HCT116 (cell line): ENCODE measurements around the gene MON2.

Experiments
- CTCF ChIP-seq, 3 experiments: fragments of 200-600 bp in 1 of 3; sonication (generic) in 1 of 3; IDR thresholded peaks in 2 of 3; conservative IDR thresholded peaks in 1 of 3; 2 replicates each; pipeline ENCODE4 v1.5.1; 2012 to 2017; ENCODE audit warnings: low read depth in 2 of 3, low read length in 2 of 3, antibody characterized with exemption in 1 of 3, borderline replicate concordance in 1 of 3, control low read depth in 1 of 3, mild to moderate bottlenecking in 1 of 3, mixed read lengths in 1 of 3, mixed run types in 1 of 3, moderate library complexity in 1 of 3; ENCODE audit not compliant: insufficient read depth in 1 of 3
- MAX ChIP-seq: IDR thresholded peaks from 2 replicates; pipeline ENCODE4 v1.6.1; 2012
- POLR2A ChIP-seq: IDR thresholded peaks from 2 replicates; pipeline ENCODE4 v1.7.0; 2011; ENCODE audit warnings: borderline replicate concordance; ENCODE audit not compliant: insufficient read depth, insufficient read length; ENCODE audit errors: extremely low read depth
- RAD21 ChIP-seq: IDR thresholded peaks from 2 replicates; pipeline ENCODE4 v1.6.1; 2012; ENCODE audit warnings: low read depth, mild to moderate bottlenecking
- YY1 ChIP-seq: IDR thresholded peaks from 2 replicates; pipeline ENCODE4 v1.6.1; 2011; ENCODE audit warnings: low read length, low read depth, moderate library complexity, mild to moderate bottlenecking; ENCODE audit not compliant: insufficient replicate concordance; ENCODE audit errors: extremely low read depth

DNA sequence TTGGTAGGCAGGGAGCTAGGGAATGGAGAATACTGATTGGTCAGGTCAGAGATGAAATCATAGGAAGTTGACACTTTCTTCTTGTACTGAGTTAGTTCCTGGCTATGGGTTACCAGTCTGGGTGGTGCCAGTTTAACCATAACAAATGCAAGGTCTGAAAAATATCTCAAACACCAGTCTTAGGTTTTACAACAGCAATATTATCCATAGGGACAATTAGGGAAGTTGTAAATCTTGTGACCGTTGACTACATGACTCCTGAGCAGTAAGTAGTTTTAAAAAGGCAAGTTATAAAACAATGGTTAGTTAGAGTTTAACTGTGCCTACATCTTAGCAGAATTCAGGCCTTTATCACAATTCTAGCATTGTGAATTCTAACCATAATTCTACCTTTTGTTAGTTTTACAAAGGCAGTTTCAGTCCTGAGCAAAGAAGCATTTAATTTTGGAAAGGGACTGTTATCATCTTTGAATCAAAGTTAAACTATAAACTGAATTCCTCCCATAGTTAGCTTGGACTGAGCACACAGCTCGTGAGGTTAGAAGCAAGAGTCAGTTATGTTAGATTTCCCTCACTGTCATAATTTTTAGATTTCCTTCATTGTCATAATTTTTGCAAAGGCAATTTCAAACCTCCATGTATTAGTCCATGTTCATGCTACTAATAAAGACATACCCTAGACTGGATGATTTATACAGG lies 19.7 kb upstream of the MON2 start:
- TF ChIP-seq CTCF (IDR thresholded peaks at IDR 0.05 in 2 of 3, conservative IDR thresholded peaks at IDR 0.05 in 1 of 3; ENCODE audit: borderline replicate concordance in 1 of 3, insufficient read depth in 1 of 3, low read depth in 2 of 3, low read length in 2 of 3), result no peak
- no peak for TF ChIP-seq RAD21
- TF ChIP-seq POLR2A, result no peak
- no peak for TF ChIP-seq MAX
- TF ChIP-seq YY1, result no peak
